ENCODE measurements around the gene STS.

Gene STS

GRCh38 chrX:7147413-7147977 lies at the start of gene STS:
Gene STS (plus strand): TSS chrX:7147712. CDS start chrX:7253200, 105,488 bp downstream.
- DNase-seq (ENCODE audit: low read depth, low spot score), result no peak

- no peak for DNase-seq (ENCODE audit: low read depth, low spot score)
These were observed 47.5 kb upstream of the STS start for GRCh38 chrX:7100022-7100421.

DNA sequence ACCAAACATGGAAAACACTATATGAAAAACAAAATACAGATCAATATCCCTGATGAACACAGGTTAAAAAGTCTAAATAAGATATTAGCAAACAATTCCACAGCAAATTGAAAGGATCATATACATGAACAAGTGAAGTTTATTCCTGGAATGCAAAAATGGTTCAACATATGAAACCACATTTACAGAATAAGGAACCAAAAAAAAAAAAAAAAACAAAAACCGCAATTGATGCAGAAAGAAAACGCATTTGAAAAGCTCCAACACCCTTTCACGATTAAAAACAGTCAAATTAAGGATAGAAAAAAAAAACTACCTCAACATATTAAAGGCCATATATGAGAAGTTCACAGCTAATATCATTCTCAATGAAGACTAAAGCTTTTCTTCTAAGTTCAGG lies 45.4 kb upstream of the STS start:
- no peak for DNase-seq (ENCODE audit: low read depth, low spot score)

GRCh38 chrX:7106649-7107048 lies 40.9 kb upstream of the STS start:
- DNase-seq (ENCODE audit: low read depth, low spot score), result no peak

- no peak for DNase-seq (ENCODE audit: low read depth, low spot score)
These were observed 39.5 kb upstream of the STS start for GRCh38 chrX:7108030-7108429.

GRCh38 chrX:7109049-7109531 lies 38.4 kb upstream of the STS start:
- DNase-seq (ENCODE audit: low read depth, low spot score), result no peak

GRCh38 chrX:7109838-7110793 lies 37.4 kb upstream of the STS start:
- DNase-seq (ENCODE audit: low read depth, low spot score), result no peak

- DNase-seq (ENCODE audit: low read depth, low spot score), result no peak
These were observed 36.7 kb upstream of the STS start for GRCh38 chrX:7110821-7111276.

DNA sequence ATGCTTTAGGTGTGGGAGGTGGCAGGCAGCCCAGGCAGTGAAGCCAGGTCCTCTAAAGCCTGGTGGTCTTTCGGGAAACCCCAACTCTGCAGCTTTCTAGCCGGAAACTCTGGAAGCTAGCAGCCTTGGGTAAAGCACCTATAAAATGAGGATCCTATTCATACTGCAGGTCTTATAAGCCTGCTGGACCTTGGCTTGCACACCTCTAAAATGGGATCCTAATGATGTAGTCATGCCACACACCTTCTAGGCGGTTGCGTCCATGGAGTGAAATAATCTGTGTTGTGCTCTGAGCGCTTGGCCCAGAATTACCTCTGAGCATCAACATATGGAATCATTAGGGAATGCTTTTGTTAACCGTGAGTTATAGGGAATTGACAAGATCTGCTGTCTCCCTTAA lies 36.0 kb upstream of the STS start:
- DNase-seq (ENCODE audit: low read depth, low spot score), result no peak

DNA sequence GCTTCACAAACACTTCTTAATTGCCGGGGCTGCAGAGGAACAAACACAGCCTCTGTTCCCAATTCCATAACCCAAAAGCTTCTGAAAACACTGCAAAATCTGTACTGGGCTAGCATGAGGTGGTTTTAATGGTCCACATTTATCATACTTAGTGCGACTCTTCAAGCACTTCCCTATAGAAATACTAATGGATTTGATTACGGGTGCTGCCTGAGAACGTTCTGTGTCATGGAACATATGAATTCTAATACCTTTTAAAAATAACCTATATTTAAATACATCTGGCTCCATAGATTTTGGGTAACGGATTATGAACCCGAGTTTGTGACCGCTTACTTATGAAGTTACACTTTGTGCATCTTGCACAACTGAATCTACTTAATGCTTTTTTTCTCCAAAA lies 35.4 kb upstream of the STS start:
- no peak for DNase-seq (ENCODE audit: low read depth, low spot score)

DNA sequence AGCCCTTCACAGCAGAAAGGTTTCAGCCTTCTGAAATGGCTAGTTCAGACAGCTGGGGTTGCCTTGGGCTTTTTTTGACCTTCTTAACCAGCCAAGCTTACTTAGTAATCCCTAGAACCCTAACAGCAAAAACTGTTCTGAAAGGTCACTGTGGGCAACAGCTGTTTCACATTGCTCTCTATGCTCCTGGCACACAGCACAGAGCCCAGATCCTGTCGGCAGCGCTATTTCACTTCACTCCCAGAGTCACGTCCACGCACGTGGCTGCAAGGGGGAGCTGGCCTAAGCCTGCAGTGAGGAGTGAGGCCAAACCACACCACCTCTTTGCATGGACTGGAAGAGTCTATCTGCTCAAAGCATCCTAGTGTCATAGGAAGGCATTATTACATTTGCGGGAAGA lies 32.0 kb upstream of the STS start:
- no peak for DNase-seq (ENCODE audit: low read depth, low spot score)

- no peak for DNase-seq (ENCODE audit: low read depth, low spot score)
These were observed 31.4 kb upstream of the STS start for GRCh38 chrX:7116081-7116480.

DNA sequence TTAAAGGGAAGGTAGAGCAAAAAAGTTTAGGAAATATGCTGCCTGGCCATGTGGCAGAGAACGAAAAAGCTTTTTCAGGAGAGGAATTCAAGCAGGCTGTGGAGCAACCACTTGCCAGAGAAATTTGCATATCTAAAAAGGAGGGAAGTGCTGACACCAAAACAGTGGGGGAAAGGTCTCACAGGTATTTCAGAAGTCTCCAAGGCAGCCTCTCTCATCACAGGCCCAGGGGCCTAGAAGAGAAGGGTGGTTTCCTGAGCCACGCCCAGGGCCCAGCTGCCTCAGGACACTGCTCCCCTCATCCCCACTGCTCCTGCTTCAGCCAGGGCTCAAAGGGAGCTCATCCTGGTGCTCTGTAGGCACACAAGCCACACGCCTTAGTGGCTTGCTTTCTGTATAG lies 29.9 kb upstream of the STS start:
- DNase-seq (ENCODE audit: low read depth, low spot score), result no peak

GRCh38 chrX:7119950-7120877 lies 27.3 kb upstream of the STS start:
- DNase-seq (ENCODE audit: low read depth, low spot score), result peak; percentile 29

DNA sequence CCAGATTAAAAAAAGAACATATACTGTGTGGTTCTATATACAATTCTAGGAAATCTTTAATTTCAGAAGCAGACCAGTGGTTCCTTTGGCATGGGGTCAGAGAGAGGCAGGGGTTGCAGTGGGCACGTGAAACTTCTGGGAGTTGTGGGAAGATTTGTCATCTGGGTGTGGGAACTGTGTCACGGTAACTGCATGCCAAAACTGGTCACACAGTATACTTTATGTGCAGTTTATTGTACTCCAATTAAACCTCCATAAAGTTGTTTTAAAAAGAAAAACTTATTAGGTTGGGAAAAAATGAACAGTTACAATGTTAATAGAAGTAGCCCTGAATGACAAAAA lies 26.7 kb upstream of the STS start:
- DNase-seq (ENCODE audit: low read depth, low spot score), result no peak

DNA sequence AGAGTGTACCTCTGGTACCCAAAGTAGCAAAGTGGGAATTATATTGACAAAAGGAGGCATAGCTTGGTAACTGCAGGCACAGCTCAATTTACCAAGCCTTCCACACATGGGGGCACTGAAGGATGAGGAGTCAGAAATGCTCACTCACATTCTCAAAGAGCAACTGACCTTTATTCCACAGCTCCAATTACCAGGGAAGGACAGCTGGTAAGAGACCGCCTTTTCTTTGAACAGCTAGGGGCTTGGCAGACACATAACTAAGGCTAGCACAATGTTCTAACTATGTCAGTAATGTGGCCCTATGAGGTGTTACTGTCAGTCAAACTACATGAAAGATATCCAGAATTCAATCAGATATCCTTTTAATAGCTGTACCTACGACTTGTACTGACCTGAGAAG lies 20.5 kb upstream of the STS start:
- no peak for DNase-seq (ENCODE audit: low read depth, low spot score)

GRCh38 chrX:7131621-7132020 lies 15.9 kb upstream of the STS start:
- DNase-seq (ENCODE audit: low read depth, low spot score), result no peak

- no peak for DNase-seq (ENCODE audit: low read depth, low spot score)
These were observed 15.0 kb upstream of the STS start for GRCh38 chrX:7132335-7133049.

GRCh38 chrX:7133050-7133440 lies 14.5 kb upstream of the STS start:
- no peak for DNase-seq (ENCODE audit: low read depth, low spot score)

- DNase-seq (ENCODE audit: low read depth, low spot score), result no peak
These were observed 12.5 kb upstream of the STS start for GRCh38 chrX:7134981-7135380.

All from brain pericyte (primary cell).